Lower leg skin (tissue), 4 donors: Measurements from ENCODE around the gene DYRK1B. TPM values are rescaled to one million over a fixed set of nuclear protein-coding genes. Genes with fewer than 3 reads are reported as not detected.

ENCODE experiments used
- DNase-seq, 2 donors: peaks; one replicate each; pipeline ENCODE4 v3.0.0-alpha.2; 2019; ENCODE audit warnings: low spot score in 2 of 2
- H3K4me3 ChIP-seq: fragments of 200-600 bp; sonication (generic); 2 replicates; pipeline ENCODE4 v1.5.1; 2017; ENCODE audit warnings: mild to moderate bottlenecking, low read depth; ENCODE audit not compliant: poor library complexity, severe bottlenecking
- POLR2A ChIP-seq, 2 donors: fragments of 450-650 bp; IDR thresholded peaks; one replicate each; pipeline ENCODE4 v1.6.1; 2016 to 2017; ENCODE audit warnings: antibody characterized with exemption in 2 of 2, mild to moderate bottlenecking in 1 of 2, moderate library complexity in 1 of 2
- WGBS, 2 donors: methylation state at CpG; one replicate each; pipeline ENCODE4 v1.1.5; 2018; 5-methylcytosine and 5-hydroxymethylcytosine counted together
- intact Hi-C: fragments of 100-400 bp; cut with DNase I; formaldehyde crosslinking; loops from one replicate; pipeline ENCODE4 v1.15.0; 2023; ENCODE audit warnings: low total_unique reads
- total RNA-seq, 4 donors: library from RNA; depleted of rRNA; stranded (reverse); fragments of >200 nt; gene quantifications; one replicate each; pipeline ENCODE4 v1.1.0, GENCODE V29; 2016
- TF ChIP-seq, protein P1 (sequence below), 3 donors: fragments of 450-650 bp; IDR thresholded peaks; one replicate each; pipeline ENCODE4 v1.5.1; 2016; ENCODE audit warnings: antibody characterized with exemption in 3 of 3, mild to moderate bottlenecking in 3 of 3, moderate library complexity in 2 of 3

The DYRK1B gene
- total RNA-seq, 4 donors from 2014 or later, result 14.8 to 29.0 (median 19.7) TPM

DNA sequence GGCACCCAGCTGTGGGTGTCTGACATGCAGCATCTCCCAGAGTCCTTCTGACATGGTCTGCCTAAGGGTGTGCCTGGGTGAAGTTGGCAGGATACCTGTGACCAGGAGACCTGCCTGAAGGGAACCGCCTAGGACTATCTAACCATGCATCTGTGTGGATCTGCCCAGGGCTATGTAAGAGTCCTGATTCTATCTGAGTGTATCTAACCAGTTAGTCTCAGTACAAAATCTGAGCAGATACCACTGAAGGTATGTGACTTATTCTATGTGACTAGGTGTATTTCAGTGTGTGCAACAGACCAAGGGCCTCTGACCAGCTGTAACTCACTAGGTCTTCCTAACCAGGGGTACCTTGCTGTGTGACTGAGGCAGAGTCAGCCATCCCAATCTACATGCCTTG, 40.4 kb upstream of the DYRK1B start:
- peak in 1 of 2 donors; percentile 45 for DNase-seq
- TF ChIP-seq POLR2A (IDR thresholded peaks at IDR 0.05), result no peak
- TF ChIP-seq, protein P1, sequence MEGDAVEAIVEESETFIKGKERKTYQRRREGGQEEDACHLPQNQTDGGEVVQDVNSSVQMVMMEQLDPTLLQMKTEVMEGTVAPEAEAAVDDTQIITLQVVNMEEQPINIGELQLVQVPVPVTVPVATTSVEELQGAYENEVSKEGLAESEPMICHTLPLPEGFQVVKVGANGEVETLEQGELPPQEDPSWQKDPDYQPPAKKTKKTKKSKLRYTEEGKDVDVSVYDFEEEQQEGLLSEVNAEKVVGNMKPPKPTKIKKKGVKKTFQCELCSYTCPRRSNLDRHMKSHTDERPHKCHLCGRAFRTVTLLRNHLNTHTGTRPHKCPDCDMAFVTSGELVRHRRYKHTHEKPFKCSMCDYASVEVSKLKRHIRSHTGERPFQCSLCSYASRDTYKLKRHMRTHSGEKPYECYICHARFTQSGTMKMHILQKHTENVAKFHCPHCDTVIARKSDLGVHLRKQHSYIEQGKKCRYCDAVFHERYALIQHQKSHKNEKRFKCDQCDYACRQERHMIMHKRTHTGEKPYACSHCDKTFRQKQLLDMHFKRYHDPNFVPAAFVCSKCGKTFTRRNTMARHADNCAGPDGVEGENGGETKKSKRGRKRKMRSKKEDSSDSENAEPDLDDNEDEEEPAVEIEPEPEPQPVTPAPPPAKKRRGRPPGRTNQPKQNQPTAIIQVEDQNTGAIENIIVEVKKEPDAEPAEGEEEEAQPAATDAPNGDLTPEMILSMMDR (IDR thresholded peaks at IDR 0.05), result no peak
- intact Hi-C loops, result no loop called here
- no peak overlapping the region for H3K4me3 ChIP-seq
- WGBS, 2 donors, result 50 to 88% methylated on average over 1 of the region's 1 CpG

DNA sequence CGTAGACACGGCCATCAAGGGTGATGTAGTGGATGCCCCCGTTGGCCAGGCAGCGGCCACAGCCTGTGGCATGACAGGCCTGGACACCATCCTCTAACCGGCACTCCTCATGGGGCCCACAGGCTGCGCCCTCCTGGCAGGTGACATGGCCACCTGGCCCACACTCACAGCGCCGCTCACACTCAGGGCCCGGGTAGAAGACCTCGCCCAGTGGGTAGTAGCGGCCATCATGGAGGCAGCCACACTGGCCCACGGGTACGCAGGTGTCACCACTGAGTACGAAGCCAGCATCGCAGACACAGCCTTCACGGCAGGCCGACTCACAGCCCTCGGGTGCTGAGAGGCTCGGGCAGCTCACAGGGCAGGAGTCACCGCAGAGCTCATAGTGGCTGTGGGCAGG, 39.4 kb upstream of the DYRK1B start:
- no peak for TF ChIP-seq POLR2A (IDR thresholded peaks at IDR 0.05)
- TF ChIP-seq, protein P1 (IDR thresholded peaks at IDR 0.05), result no peak
- 93 to 97% methylated on average over 6 to 17 of the region's 20 CpGs for WGBS, 2 donors
- peak in 1 of 2 donors; percentile 61 for DNase-seq
- no peak overlapping the region for H3K4me3 ChIP-seq
- intact Hi-C loops, result no loop called here

DNA sequence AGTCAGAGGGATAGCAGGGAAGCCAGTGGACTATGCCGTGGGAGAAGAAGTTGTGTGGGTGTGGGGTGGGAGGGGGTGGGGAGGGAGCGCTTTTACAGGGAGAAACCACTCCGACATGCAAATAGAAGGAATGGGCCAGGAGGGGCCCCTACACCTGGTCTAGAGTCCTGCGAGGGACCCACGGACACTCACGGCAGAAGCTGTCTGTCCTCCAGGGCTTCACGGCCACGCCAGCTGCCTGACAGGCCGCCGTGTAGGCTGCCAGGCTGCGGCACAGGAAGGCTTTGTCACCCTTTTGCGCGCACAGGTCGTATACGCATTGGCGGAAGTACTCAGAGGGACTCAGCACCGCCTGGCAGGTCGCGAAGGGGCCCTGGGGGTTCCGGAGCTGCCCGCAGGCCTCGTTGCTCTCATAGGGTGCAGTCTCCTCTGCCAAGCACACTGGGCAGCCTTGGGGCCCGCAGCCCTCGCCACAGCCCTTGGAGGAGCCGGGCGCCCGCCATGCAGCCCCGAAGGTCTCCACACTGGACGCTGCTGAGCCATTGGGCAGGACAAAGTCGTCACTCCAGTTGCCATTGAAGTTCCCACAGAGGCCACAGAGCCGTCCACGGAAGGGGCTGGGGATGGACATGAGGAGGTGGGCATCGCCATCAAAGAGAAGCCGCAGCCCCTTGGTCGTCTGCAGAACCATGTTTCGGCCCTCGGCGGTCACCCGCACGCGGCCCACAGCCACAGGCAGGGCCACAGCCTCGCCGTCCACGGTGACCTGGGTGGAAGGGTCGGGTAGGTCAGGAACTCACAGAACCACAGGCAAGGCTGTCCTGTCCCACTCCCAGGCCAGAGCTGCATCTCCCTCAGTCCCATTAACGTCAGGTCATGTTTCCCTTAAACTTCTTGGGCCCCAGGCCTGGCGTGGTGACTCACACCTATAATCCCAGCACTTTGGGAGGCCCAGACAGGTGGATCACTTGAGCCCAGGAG, 38.2 kb upstream of the DYRK1B start:
- 87 to 90% methylated on average over 21 to 46 of the region's 47 CpGs for WGBS, 2 donors
- intact Hi-C loops, result no loop called here
- no peak overlapping the region for H3K4me3 ChIP-seq
- TF ChIP-seq, protein P1 (IDR thresholded peaks at IDR 0.05), result no peak
- no peak for TF ChIP-seq POLR2A (IDR thresholded peaks at IDR 0.05)
- DNase-seq, result no peak

DNA sequence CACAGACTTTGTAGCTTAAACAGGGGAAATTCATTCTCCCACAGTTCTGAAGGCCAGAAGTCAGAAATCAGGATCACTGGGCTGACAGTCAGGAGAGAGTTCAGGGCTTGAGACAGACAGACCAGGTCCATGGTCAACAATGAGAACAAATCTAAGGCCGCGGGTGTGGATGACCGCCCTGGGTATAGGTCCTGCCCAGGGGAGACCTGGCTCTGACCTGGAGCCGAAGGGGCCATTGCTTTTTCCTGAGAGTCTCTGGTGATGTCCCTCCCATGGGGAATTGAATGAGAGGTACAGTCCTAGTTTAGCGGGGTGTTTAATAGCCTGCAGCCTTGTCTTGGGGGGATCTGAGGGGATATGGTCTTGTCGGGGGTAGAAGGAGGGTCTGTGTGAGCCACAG, 37.4 kb upstream of the DYRK1B start:
- WGBS, 2 donors, result 90 to 96% methylated on average over 6 of the region's 6 CpGs
- TF ChIP-seq, protein P1 (IDR thresholded peaks at IDR 0.05), result no peak
- TF ChIP-seq POLR2A (IDR thresholded peaks at IDR 0.05), result no peak
- intact Hi-C loops, result no loop called here
- no peak overlapping the region for H3K4me3 ChIP-seq
- DNase-seq, result no peak

DNA sequence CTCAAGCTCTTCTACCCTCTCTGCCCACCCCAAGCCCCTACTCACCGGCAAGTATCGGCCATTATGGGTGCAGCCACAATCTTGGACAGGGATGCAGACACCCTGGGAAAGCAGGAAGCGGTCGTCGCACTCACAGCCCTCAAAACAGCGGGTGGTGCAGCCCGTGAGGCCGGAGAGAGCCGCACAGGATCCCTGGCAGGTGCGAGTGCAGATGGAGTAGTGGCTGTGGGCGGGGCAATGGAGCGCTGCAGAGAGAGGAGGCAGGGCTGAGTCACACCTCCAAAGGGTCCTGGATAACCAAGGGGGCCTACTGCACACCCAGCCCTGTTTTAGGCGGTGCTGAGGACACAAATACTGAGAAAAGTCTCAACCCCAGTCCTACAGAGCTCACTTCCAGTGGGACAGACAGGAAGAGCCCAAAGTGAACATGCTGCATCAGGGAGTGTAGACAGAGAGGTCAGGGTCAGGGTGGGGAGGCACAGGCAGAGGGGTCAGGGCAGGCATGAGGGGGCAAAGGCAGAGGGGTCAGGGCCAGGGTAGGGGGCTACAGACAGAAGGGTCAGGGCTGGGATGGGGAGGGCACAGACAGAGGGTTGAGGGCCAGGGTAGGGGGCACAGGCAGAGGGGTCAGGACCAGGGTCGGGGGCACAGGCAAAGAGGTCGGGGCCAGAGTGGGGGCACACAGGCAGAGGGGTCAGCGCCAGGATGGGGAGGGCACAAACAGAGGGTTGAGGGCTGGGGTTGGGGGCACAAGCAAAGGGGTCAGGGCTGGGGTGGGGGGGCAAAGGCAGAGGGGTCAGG, 36.4 kb upstream of the DYRK1B start:
- 57 to 59% methylated on average over 13 to 16 of the region's 16 CpGs for WGBS, 2 donors
- H3K4me3 ChIP-seq, result no peak overlapping the region
- intact Hi-C loops, result no loop called here
- TF ChIP-seq POLR2A (IDR thresholded peaks at IDR 0.05), result no peak
- TF ChIP-seq, protein P1 (IDR thresholded peaks at IDR 0.05), result no peak
- DNase-seq, result no peak
